ENCODE measurements around the gene AKR1D1.
A peak's percentile ranks its signal among the peaks of the same experiment; 100 is the strongest.

Gene AKR1D1

DNA sequence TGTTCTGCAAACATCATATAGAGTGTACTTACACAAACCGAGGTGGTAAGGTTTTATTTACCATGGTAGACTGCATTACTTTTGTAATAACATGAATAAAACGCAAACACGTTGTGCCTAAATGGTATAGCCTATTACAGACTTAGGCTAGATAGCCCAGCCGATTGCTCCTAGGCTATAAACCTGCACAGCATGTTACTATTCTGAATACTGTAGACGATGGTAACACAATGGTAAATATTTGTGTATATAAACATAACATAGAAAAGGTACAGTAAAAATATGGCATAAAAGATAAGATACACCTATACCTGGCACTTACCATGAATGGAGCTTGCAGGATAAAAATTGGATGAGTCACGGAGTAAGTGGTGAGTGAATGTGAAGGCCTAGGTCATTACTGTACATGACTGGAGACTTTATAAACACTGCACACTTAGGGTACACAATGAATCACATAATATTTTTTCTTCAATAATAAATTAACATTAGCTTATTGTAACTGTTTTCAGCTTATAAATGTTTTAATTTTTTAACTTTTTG, 16.3 kb downstream of the AKR1D1 start:
- TF ChIP-seq, protein P1, sequence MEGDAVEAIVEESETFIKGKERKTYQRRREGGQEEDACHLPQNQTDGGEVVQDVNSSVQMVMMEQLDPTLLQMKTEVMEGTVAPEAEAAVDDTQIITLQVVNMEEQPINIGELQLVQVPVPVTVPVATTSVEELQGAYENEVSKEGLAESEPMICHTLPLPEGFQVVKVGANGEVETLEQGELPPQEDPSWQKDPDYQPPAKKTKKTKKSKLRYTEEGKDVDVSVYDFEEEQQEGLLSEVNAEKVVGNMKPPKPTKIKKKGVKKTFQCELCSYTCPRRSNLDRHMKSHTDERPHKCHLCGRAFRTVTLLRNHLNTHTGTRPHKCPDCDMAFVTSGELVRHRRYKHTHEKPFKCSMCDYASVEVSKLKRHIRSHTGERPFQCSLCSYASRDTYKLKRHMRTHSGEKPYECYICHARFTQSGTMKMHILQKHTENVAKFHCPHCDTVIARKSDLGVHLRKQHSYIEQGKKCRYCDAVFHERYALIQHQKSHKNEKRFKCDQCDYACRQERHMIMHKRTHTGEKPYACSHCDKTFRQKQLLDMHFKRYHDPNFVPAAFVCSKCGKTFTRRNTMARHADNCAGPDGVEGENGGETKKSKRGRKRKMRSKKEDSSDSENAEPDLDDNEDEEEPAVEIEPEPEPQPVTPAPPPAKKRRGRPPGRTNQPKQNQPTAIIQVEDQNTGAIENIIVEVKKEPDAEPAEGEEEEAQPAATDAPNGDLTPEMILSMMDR (IDR thresholded peaks at IDR 0.05; ENCODE audit: borderline replicate concordance, control extremely low read depth, extremely low read depth, insufficient read depth, missing control alignments) = no peak
- DNase-seq (ENCODE audit: low spot score) = no peak
- in situ Hi-C loops (cut with MboI; ENCODE audit: low sequenced_read_pairs, unreplicated experiment) = no loop called here

DNA sequence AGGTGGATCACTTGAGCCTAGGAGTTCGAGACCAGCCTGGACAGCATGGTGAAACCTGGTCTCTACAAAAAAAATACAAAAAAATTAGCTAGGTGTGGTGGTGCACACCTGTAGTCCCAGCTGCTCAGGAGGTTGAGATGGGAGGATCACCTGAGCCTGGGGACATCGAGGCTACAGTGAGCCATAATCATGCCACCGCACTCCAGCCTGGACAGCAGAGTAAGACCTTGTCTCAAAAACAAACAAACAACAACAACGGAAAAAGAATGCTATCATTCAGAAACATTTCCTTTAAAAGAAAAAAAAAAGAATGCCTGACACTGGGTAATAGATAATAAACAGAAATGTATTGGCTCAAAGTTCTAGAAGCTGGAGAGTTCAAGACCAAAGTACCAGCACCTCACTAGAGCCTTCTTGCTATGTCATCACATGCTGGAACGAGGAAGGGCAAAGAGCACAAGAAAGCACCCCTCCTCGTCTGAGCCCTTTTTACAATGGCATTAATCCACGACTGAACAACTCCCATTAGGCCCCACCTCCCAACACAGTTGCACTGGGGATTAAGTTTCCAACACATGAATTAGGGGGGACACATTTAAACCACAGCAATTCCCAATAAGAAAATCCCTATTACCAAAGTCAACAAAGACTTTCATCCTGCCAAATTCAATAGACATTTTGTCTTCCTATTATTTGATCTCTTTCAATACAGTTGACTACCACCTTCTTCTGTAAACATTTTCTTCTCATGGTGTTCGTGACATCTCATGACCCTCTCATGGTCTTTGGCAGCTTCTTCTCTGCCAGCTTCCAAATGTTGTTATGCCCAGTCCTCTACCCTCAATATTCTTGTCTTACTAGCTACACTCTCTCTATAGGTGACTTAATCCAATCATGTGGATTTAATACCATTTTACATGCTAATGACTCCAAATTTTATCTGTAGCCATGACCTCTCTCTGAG, 20.0 kb downstream of the AKR1D1 start:
- TF ChIP-seq, protein P1 (IDR thresholded peaks at IDR 0.05; ENCODE audit: borderline replicate concordance, control extremely low read depth, extremely low read depth, insufficient read depth, missing control alignments) = no peak
- DNase-seq (ENCODE audit: low spot score) = no peak
- in situ Hi-C loops (cut with MboI; ENCODE audit: low sequenced_read_pairs, unreplicated experiment) = no loop called here

DNA sequence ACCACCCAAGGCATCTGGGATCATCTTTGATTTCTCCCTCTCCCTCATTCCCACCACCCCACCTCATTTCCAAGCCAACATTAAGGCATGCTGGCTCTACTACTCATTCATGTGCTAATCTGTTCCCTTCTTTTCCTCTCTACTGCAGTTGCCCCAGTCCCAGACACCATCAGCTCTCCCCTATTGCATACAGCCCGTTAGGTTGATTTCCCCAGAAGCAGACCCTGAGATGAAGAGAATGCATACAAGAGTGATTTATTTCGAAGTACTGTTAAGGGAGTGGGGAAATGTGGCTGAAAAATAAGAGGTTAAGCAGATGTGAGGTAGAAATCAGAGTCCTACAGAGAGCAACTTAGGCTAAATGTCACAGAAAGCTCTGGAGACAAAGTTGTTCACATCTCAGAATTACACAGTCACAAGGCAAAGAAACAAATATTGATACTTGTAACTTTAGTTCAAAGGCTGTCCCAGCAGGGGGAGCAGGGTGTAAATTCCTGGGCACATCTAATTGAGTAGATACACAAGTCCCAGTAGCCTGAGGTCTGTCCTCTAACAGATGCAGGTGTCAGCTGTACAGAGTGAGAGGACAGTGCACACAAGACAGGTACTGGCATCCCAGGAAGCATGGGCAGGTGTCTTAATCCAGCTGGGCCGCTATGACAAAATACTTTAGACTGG, 20.9 kb downstream of the AKR1D1 start:
- TF ChIP-seq, protein P1 (IDR thresholded peaks at IDR 0.05; ENCODE audit: borderline replicate concordance, control extremely low read depth, extremely low read depth, insufficient read depth, missing control alignments) = no peak
- DNase-seq (ENCODE audit: low spot score) = peak; percentile 33
- in situ Hi-C loops (cut with MboI; ENCODE audit: low sequenced_read_pairs, unreplicated experiment) = no loop called here

DNA sequence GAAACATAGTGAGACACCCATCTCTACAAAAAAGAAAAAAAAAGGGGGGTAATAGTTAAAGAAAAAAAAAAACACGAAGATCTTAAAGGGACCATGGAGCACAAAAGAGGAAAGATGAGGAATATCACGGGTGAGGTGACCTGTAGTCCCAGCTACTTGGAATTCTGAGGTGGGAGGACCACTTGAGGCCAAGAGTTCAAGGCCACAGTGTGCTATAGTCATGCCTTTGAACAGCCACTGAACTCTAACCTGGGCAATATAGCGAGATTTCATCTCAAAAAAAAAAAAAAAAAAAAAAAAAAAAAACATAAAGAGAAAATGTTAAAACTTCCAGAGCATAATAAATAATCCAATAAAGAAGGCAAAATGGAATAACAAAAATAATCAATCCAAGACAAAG, 23.6 kb downstream of the AKR1D1 start:
- in situ Hi-C loops (cut with MboI; ENCODE audit: low sequenced_read_pairs, unreplicated experiment) = no loop called here
- no peak for DNase-seq (ENCODE audit: low spot score)
- TF ChIP-seq, protein P1 (IDR thresholded peaks at IDR 0.05; ENCODE audit: borderline replicate concordance, control extremely low read depth, extremely low read depth, insufficient read depth, missing control alignments) = no peak

DNA sequence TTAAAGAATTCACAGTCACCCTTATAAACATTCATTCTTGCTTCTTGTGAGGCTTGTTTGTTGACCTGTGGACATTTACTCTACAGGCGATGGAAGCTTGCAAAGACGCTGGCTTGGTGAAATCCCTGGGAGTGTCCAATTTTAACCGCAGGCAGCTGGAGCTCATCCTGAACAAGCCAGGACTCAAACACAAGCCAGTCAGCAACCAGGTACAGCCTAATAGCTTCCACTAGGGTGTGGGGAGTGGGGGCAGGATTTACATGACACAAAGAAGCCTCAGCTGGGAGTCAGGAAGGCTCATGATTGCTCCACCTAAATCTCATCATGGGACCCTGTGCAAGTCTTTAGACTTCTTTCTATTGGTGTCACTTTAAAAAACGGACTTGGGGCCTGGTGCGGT, 29.0 kb downstream of the AKR1D1 start:
- TF ChIP-seq, protein P1 (IDR thresholded peaks at IDR 0.05; ENCODE audit: borderline replicate concordance, control extremely low read depth, extremely low read depth, insufficient read depth, missing control alignments) = no peak
- in situ Hi-C loops (cut with MboI; ENCODE audit: low sequenced_read_pairs, unreplicated experiment) = no loop called here
- DNase-seq (ENCODE audit: low spot score) = no peak

DNA sequence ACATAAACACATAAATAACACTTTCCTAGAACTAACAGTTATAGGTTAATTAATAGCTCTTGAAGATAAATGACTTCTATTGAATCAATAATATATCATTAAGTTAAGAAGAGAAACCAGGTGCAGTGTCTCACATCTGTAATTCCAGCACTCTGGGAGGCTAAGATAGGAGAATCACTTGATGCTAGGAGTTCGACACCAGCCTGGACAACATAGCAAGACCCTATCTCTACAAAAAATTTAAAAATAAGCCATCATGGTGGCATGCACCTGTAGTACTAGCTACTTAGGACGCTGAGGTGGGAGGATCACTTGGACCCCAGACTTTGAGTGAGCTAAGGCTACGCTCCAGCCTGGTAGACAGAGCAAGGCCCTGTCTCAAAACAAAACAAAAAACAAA, 38.8 kb downstream of the AKR1D1 start:
- TF ChIP-seq, protein P1 (IDR thresholded peaks at IDR 0.05; ENCODE audit: borderline replicate concordance, control extremely low read depth, extremely low read depth, insufficient read depth, missing control alignments) = no peak
- in situ Hi-C loops (cut with MboI; ENCODE audit: low sequenced_read_pairs, unreplicated experiment) = no loop called here
- no peak for DNase-seq (ENCODE audit: low spot score)

Data from GM13976 (cell line).